ENCODE results near the gene PRKAG2. TPM values are rescaled to one million over a fixed set of nuclear protein-coding genes. Genes with fewer than 3 reads are reported as not detected.

Gene PRKAG2
- total RNA-seq, 1 experiment from 2014 or later = 73.9 TPM

- H3K4me1 Mint-ChIP-seq (ENCODE audit: insufficient read depth, unreplicated experiment) = peaks cover 40% of the 10 kb centered on the region
- BruUV-seq (replicated peaks) = no TSS peak
- peaks cover 7% of the 10 kb centered on the region for H3K9me3 Mint-ChIP-seq (ENCODE audit: unreplicated experiment)
- CTCF ChIA-PET = interaction anchor here (0.6 to 3.0 kb wide), 9 partner anchors 8 to 510 kb away, joined by 3 to 26 read pairs (median 4); no protein-coding TSS in a partner anchor
- POLR2A ChIA-PET = interaction anchor here (0.7 to 6.2 kb wide), 18 partner anchors 9 to 194 kb away, joined by 3 to 83 read pairs (median 6); no protein-coding TSS in a partner anchor
- H3K27ac Mint-ChIP-seq (ENCODE audit: low read depth, unreplicated experiment) = peak overlapping the region; percentile 79
- no peak for TF ChIP-seq CTCF (IDR thresholded peaks at IDR 0.05; ENCODE audit: unreplicated experiment)
- DNase-seq (ENCODE audit: unreplicated experiment) = peak; percentile 67
- peaks cover 6% of the 10 kb centered on the region for H3K36me3 Mint-ChIP-seq (ENCODE audit: insufficient read depth, unreplicated experiment)
- no peak overlapping the region for H3K4me3 Mint-ChIP-seq (ENCODE audit: unreplicated experiment)
- intact Hi-C loops (cut with micrococcal nuclease) = no loop called here
- H3K27me3 Mint-ChIP-seq (ENCODE audit: insufficient read depth, unreplicated experiment) = no peaks in the 10 kb centered on the region
Observed at GRCh38 chr7:151642746-151643145, 234.2 kb downstream of the PRKAG2 start.

- no peak for TF ChIP-seq CTCF (IDR thresholded peaks at IDR 0.05; ENCODE audit: unreplicated experiment)
- intact Hi-C loops (cut with micrococcal nuclease) = no loop called here
- ChIA-PET CTCF (interaction anchor here (1.0 to 3.0 kb wide), 3 partner anchors 10 to 55 kb away, joined by 4 to 26 read pairs (median 9); no protein-coding TSS in a partner anchor), POLR2A (interaction anchor here (0.6 to 6.2 kb wide), 5 partner anchors 9 to 235 kb away, joined by 3 to 83 read pairs (median 6); no protein-coding TSS in a partner anchor)
- no peaks in the 10 kb centered on the region for H3K27me3 Mint-ChIP-seq (ENCODE audit: insufficient read depth, unreplicated experiment)
- no TSS peak for BruUV-seq (replicated peaks)
- no peak overlapping the region for H3K27ac Mint-ChIP-seq (ENCODE audit: low read depth, unreplicated experiment)
- no peak for DNase-seq (ENCODE audit: unreplicated experiment)
- H3K36me3 Mint-ChIP-seq (ENCODE audit: insufficient read depth, unreplicated experiment) = peaks cover 6% of the 10 kb centered on the region
- H3K9me3 Mint-ChIP-seq (ENCODE audit: unreplicated experiment) = peaks cover 7% of the 10 kb centered on the region
- no peak overlapping the region for H3K4me3 Mint-ChIP-seq (ENCODE audit: unreplicated experiment)
- peaks cover 42% of the 10 kb centered on the region for H3K4me1 Mint-ChIP-seq (ENCODE audit: insufficient read depth, unreplicated experiment)
Observed at GRCh38 chr7:151641587-151641986, 235.3 kb downstream of the PRKAG2 start.

GRCh38 chr7:151637781-151638261 lies 239.1 kb downstream of the PRKAG2 start:
- DNase-seq (ENCODE audit: unreplicated experiment) = peak; percentile 46
- no peak overlapping the region for H3K4me3 Mint-ChIP-seq (ENCODE audit: unreplicated experiment)
- peak overlapping the region; percentile 47 for H3K27ac Mint-ChIP-seq (ENCODE audit: low read depth, unreplicated experiment)
- intact Hi-C loops (cut with micrococcal nuclease) = no loop called here
- no peaks in the 10 kb centered on the region for H3K9me3 Mint-ChIP-seq (ENCODE audit: unreplicated experiment)
- H3K36me3 Mint-ChIP-seq (ENCODE audit: insufficient read depth, unreplicated experiment) = peaks cover 12% of the 10 kb centered on the region
- no peak for TF ChIP-seq CTCF (IDR thresholded peaks at IDR 0.05; ENCODE audit: unreplicated experiment)
- peaks cover 48% of the 10 kb centered on the region for H3K4me1 Mint-ChIP-seq (ENCODE audit: insufficient read depth, unreplicated experiment)
- CTCF ChIA-PET = interaction anchor here (0.8 to 1.1 kb wide), 4 partner anchors 12 to 59 kb away, joined by 3 to 5 read pairs (median 4); no protein-coding TSS in a partner anchor
- POLR2A ChIA-PET = interaction anchor here (2.2 kb wide), 1 partner anchor 13 kb away, joined by 9 read pairs; no protein-coding TSS in a partner anchor
- H3K27me3 Mint-ChIP-seq (ENCODE audit: insufficient read depth, unreplicated experiment) = no peaks in the 10 kb centered on the region
- BruUV-seq (replicated peaks) = no TSS peak

GRCh38 chr7:151634643-151635042 lies 242.3 kb downstream of the PRKAG2 start:
- Mint-ChIP-seq H3K4me1 (ENCODE audit: insufficient read depth, unreplicated experiment) (peaks cover 47% of the 10 kb centered on the region), H3K36me3 (ENCODE audit: insufficient read depth, unreplicated experiment) (peaks cover 23% of the 10 kb centered on the region), H3K27me3 (ENCODE audit: insufficient read depth, unreplicated experiment) (no peaks in the 10 kb centered on the region), H3K27ac (ENCODE audit: low read depth, unreplicated experiment) (peak overlapping the region; percentile 9), H3K9me3 (ENCODE audit: unreplicated experiment) (no peaks in the 10 kb centered on the region), H3K4me3 (ENCODE audit: unreplicated experiment) (no peak overlapping the region)
- ChIA-PET POLR2A (interaction anchor here (0.7 to 9.2 kb wide), 11 partner anchors 9 to 446 kb away, joined by 3 to 83 read pairs (median 10); partner anchors contain the start of gene RHEB), CTCF (interaction anchor here (0.6 to 2.2 kb wide), 6 partner anchors 10 to 1039 kb away, joined by 3 to 7 read pairs (median 4); no protein-coding TSS in a partner anchor)
- intact Hi-C loops (cut with micrococcal nuclease) = no loop called here
- DNase-seq (ENCODE audit: unreplicated experiment) = no peak
- no TSS peak for BruUV-seq (replicated peaks)
- no peak for TF ChIP-seq CTCF (IDR thresholded peaks at IDR 0.05; ENCODE audit: unreplicated experiment)
